HAP-1 (cell line): ENCODE data around the gene CNTF.

Experiments used
- DNase-seq, 2 experiments: peaks; one replicate each; pipeline ENCODE4 v3.0.0-alpha.2; 2016 to 2020; ENCODE audit warnings: low spot score in 2 of 2
- H3K27me3 ChIP-seq: fragments of 250-450 bp; sonication (Bioruptor Pico); 2 replicates; pipeline ENCODE4 v1.5.1; 2020; ENCODE audit warnings: low read depth, mild to moderate bottlenecking, moderate library complexity
- H3K36me3 ChIP-seq: fragments of 250-450 bp; sonication (Bioruptor Pico); replicated peaks from 2 replicates; pipeline ENCODE4 v1.5.1; 2020; ENCODE audit warnings: mild to moderate bottlenecking
- H3K4me1 ChIP-seq: fragments of 250-450 bp; sonication (Bioruptor Pico); 2 replicates; pipeline ENCODE4 v1.5.1; 2020; ENCODE audit warnings: mild to moderate bottlenecking
- H3K4me3 ChIP-seq: fragments of 250-450 bp; sonication (Bioruptor Pico); 2 replicates; pipeline ENCODE4 v1.5.1; 2020; ENCODE audit warnings: mild to moderate bottlenecking, moderate library complexity
- H3K9me3 ChIP-seq: fragments of 250-450 bp; sonication (Bioruptor Pico); 2 replicates; pipeline ENCODE4 v1.5.1; 2020; ENCODE audit warnings: mild to moderate bottlenecking, moderate library complexity
- in situ Hi-C: fragments of 300-500 bp; cut with MboI; formaldehyde crosslinking; loops from 3 replicates; pipeline ENCODE4 v1.14.3; 2020; ENCODE audit warnings: low sequenced_read_pairs, inconsistent platforms, mixed read lengths

CNTF gene

GRCh38 chr11:58582437-58582836 is 40.0 kb upstream of the CNTF start:
- in situ Hi-C loops: no loop called here
- Histone ChIP-seq H3K27me3 (no peaks in the 10 kb centered on the region), H3K9me3 (no peaks in the 10 kb centered on the region), H3K4me3 (no peak overlapping the region), H3K4me1 (peaks cover 11% of the 10 kb centered on the region), H3K36me3 (peaks cover 26% of the 10 kb centered on the region)
- DNase-seq: no peak

GRCh38 chr11:58586998-58587397 is 35.5 kb upstream of the CNTF start:
- H3K4me3 ChIP-seq: no peak overlapping the region
- H3K36me3 ChIP-seq: peaks cover 29% of the 10 kb centered on the region
- H3K27me3 ChIP-seq: no peaks in the 10 kb centered on the region
- H3K4me1 ChIP-seq: peaks cover 3% of the 10 kb centered on the region
- no peaks in the 10 kb centered on the region for H3K9me3 ChIP-seq
- DNase-seq: no peak
- in situ Hi-C loops: no loop called here

- Histone ChIP-seq H3K36me3 (peaks cover 19% of the 10 kb centered on the region), H3K4me3 (no peak overlapping the region), H3K4me1 (no peaks in the 10 kb centered on the region), H3K27me3 (no peaks in the 10 kb centered on the region), H3K9me3 (no peaks in the 10 kb centered on the region)
- in situ Hi-C loops: no loop called here
- DNase-seq: no peak
Measured at GRCh38 chr11:58591659-58592058, 30.8 kb upstream of the CNTF start.

- no peak overlapping the region for H3K4me3 ChIP-seq
- no peaks in the 10 kb centered on the region for H3K27me3 ChIP-seq
- no peaks in the 10 kb centered on the region for H3K4me1 ChIP-seq
- no peak for DNase-seq
- in situ Hi-C loops: no loop called here
- H3K9me3 ChIP-seq: no peaks in the 10 kb centered on the region
- H3K36me3 ChIP-seq: peaks cover 10% of the 10 kb centered on the region
Measured at GRCh38 chr11:58592760-58593472, 29.5 kb upstream of the CNTF start.

- Histone ChIP-seq H3K27me3 (no peaks in the 10 kb centered on the region), H3K36me3 (peaks cover 9% of the 10 kb centered on the region), H3K9me3 (no peaks in the 10 kb centered on the region), H3K4me1 (no peaks in the 10 kb centered on the region), H3K4me3 (no peak overlapping the region)
- in situ Hi-C loops: no loop called here
- DNase-seq: no peak
Measured at GRCh38 chr11:58594826-58595225, 27.6 kb upstream of the CNTF start.

GRCh38 chr11:58596621-58597020 is 25.8 kb upstream of the CNTF start:
- no peak overlapping the region for H3K4me3 ChIP-seq
- H3K9me3 ChIP-seq: no peaks in the 10 kb centered on the region
- 0 out of 2 replicates have a peak, but pooled peaks cover 5% of the 10 kb centered on the region for H3K36me3 ChIP-seq
- no peak for DNase-seq
- no peaks in the 10 kb centered on the region for H3K27me3 ChIP-seq
- in situ Hi-C loops: no loop called here
- H3K4me1 ChIP-seq: peaks cover 4% of the 10 kb centered on the region; the same call in 1 of the 2 replicates

- DNase-seq: no peak
- Histone ChIP-seq H3K36me3 (0 out of 2 replicates have a peak, but pooled peaks cover 4% of the 10 kb centered on the region), H3K27me3 (no peaks in the 10 kb centered on the region), H3K9me3 (no peaks in the 10 kb centered on the region), H3K4me3 (no peak overlapping the region), H3K4me1 (peaks cover 4% of the 10 kb centered on the region; the same call in 1 of the 2 replicates)
- in situ Hi-C loops: no loop called here
Measured at GRCh38 chr11:58597486-58598144, 24.9 kb upstream of the CNTF start.

GRCh38 chr11:58600510-58600909 is 22.0 kb upstream of the CNTF start:
- no peak for DNase-seq
- Histone ChIP-seq H3K4me3 (no peak overlapping the region), H3K9me3 (no peaks in the 10 kb centered on the region), H3K27me3 (no peaks in the 10 kb centered on the region), H3K4me1 (peaks cover 10% of the 10 kb centered on the region; the same call in 1 of the 2 replicates), H3K36me3 (no peaks in the 10 kb centered on the region)
- in situ Hi-C loops: no loop called here

- Histone ChIP-seq H3K4me3 (no peak overlapping the region), H3K36me3 (peaks cover 19% of the 10 kb centered on the region), H3K9me3 (no peaks in the 10 kb centered on the region), H3K4me1 (peaks cover 6% of the 10 kb centered on the region; the same call in 1 of the 2 replicates), H3K27me3 (no peaks in the 10 kb centered on the region)
- in situ Hi-C loops: no loop called here
- no peak for DNase-seq
Measured at GRCh38 chr11:58606930-58607714, 15.3 kb upstream of the CNTF start.

- Histone ChIP-seq H3K4me1 (peaks cover 6% of the 10 kb centered on the region; the same call in 1 of the 2 replicates), H3K4me3 (no peak overlapping the region), H3K36me3 (peaks cover 28% of the 10 kb centered on the region), H3K27me3 (no peaks in the 10 kb centered on the region), H3K9me3 (no peaks in the 10 kb centered on the region)
- in situ Hi-C loops: no loop called here
- DNase-seq: no peak
Measured at GRCh38 chr11:58608331-58608730, 14.1 kb upstream of the CNTF start.

- no peak for DNase-seq
- in situ Hi-C loops: no loop called here
- peaks cover 42% of the 10 kb centered on the region for H3K36me3 ChIP-seq
Measured at GRCh38 chr11:58609723-58610122, 12.7 kb upstream of the CNTF start.

GRCh38 chr11:58613228-58613627 is 9.2 kb upstream of the CNTF start:
- peaks cover 74% of the 10 kb centered on the region for H3K36me3 ChIP-seq
- no peak for DNase-seq
- no peaks in the 10 kb centered on the region for H3K27me3 ChIP-seq
- no peaks in the 10 kb centered on the region for H3K9me3 ChIP-seq
- in situ Hi-C loops: no loop called here
- H3K4me3 ChIP-seq: no peak overlapping the region
- H3K4me1 ChIP-seq: no peaks in the 10 kb centered on the region

More at GRCh38 chr11:58609723-58610122, 12.7 kb upstream of the CNTF start:
- H3K27me3 ChIP-seq: no peaks in the 10 kb centered on the region
- H3K4me1 ChIP-seq: no peaks in the 10 kb centered on the region
- no peak overlapping the region for H3K4me3 ChIP-seq
- H3K9me3 ChIP-seq: no peaks in the 10 kb centered on the region

GRCh38 chr11:58615559-58615958 is 6.9 kb upstream of the CNTF start:
- H3K9me3 ChIP-seq: no peaks in the 10 kb centered on the region
- no peaks in the 10 kb centered on the region for H3K27me3 ChIP-seq
- DNase-seq: no peak
- H3K4me1 ChIP-seq: no peaks in the 10 kb centered on the region
- no peak overlapping the region for H3K4me3 ChIP-seq
- peaks cover 93% of the 10 kb centered on the region for H3K36me3 ChIP-seq
- in situ Hi-C loops: no loop called here

- DNase-seq: no peak
- Histone ChIP-seq H3K4me3 (no peak overlapping the region), H3K36me3 (peaks cover 91% of the 10 kb centered on the region), H3K4me1 (no peaks in the 10 kb centered on the region), H3K9me3 (no peaks in the 10 kb centered on the region), H3K27me3 (no peaks in the 10 kb centered on the region)
- in situ Hi-C loops: no loop called here
Measured at GRCh38 chr11:58616594-58616993, 5.9 kb upstream of the CNTF start.
